NCI-H2171 treated with DMSO at 0.1 percent for 48 hours (cell line): ENCODE results near the gene CLINT1.
A peak's percentile ranks its signal among the peaks of the same experiment; 100 is the strongest.

ENCODE experiments used
- DNase-seq: peaks from one replicate; lab custom pipeline; 2025; lab: John Stamatoyannopoulos, UW

The CLINT1 gene

DNA sequence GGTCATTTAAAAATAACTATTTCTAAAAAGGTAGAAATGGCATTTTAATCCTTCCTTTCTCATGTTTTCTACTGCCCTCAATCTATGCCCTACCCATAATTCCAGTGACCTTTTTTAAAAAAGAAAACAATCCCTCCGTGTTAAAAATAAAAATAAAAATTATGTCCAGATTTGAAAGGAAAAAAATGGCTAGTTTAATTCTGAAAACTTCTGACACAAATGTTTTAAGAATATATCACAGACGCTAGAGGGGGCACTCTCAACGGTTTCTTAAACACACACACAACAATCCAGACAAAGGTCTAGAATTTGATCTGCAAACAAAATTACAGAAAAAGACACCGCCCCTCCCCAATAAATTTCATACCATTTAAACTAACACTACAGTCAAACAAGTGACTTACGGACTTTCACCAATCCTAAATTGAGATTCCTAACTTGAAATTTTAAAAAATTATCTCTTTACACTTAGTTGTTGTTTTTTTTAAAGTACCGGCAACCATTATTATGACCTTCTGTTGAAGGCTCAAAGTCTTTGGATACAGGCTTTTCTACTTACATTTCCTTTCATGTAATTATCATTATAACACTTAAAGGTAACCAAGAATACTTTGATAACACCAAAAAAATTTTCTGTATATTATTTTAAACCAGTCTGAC lies 38.2 kb downstream of the CLINT1 start:
- peak; percentile 25 for DNase-seq

DNA sequence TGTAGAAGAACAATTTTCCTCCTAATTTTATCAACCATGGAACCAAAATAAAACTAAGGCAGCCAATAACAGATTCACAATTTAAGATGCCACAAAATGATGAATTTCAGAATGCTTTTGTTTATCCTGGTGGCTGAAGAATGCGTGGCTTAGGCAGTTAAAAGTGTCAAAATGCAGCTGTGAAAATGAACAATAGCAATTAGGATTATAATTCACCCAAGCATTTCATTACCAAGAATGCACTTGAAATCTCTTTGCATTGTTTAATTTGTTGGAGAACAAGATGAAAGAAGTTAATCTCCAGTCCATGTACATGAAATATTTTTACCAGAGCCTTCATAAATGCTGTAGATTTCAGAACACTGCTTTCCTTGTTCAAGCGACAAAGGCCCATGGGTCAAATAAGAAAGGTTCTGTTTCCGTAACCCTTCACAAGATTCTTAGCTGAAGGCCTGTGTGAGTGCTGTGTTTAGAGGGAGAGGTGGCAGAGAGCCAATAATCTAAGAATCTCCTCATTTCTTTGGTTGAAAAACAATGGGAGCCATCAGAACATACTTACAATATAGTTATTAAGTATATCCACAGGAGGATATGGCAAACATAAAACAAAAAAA lies 39.3 kb downstream of the CLINT1 start:
- DNase-seq, result no peak

DNA sequence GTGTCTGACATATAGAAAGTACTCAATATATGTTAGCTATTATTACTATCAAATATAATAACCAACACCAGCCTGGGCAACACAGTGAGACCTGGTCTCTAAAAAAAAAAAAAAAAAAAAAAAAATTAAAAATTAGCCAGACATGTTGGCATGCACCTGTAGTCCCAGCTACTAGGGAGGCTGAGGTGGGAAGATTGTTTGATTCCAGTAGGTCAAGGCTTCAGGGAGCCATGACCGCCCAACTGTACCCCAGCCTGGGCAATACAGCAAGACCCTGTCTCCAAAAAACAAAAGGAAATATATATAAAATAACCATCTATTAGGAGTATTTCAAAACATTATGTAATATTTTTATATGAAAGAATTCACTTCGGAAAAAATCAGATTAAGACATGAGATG lies 40.6 kb downstream of the CLINT1 start:
- DNase-seq, result no peak

DNA sequence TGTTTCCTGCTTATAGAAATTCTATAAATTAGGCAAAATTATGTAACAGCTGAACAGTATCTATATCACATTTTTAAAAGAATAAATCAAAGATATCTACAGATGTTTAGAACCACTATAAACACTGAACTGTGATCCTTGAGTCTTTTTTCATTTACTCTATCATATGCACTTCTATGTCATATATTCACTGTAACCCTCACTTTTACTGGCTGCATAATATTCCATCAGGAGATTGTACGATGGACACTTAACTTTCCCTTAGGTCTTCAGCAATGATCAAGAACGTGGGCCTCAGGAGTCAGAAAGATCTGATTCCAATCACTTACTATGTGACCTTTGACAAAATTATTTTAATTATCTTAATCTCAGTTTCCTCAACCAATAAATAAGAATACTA lies 41.0 kb downstream of the CLINT1 start:
- no peak for DNase-seq

DNA sequence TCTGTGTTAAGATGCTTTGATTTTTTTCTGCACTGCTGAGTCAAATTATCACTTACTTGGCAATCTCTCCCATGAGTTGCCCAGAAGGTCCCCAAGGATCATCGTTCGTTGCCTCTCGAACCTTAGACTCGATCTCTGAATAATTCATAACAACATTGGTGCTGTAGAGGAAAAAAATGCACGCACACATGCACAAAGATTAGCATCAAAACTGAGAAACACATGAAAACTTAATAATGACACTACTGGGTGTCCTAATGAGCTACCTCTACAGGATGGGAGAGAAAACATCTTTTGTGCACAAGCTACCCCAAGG lies 41.6 kb downstream of the CLINT1 start:
- DNase-seq, result no peak

- DNase-seq, result peak; percentile 36
Observed at GRCh38 chr5:157816682-157817386, 42.1 kb downstream of the CLINT1 start.

DNA sequence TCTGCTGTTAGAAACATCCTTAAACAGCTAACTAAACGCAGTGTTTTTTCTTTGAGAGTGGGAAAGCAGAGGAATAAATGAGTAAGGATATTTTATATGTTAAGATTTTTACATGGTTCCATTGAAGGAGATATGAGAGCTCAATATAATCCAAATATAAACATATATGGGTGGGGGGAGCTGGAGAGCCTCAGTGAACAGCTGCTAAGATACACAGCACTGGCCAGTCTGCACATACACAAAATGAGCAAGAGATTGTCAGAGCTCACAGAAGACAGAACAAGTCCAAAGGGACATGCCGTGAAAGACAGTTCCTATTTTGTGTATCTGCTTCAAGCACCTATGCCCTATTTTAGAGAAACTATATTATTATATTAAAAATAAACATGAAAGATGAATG lies 46.9 kb downstream of the CLINT1 start:
- no peak for DNase-seq

DNA sequence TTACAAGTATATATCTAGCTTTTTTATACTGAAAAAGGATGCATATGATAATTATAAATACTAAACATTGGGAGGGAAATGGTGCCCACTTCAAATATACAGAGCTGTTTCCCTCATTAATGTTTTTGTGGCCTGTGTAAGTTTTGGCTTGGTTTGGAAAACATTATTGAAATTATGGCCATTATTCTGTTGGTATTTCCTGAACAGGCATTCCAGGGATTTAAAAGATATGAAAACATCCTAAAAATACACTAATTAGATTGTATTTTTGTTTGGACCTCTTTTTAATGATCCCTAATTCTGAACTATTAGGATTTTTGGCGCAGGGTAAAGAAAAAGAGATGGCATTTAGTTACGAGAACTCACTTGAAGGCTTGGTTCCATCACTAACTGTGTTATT lies 50.9 kb downstream of the CLINT1 start:
- DNase-seq, result no peak

GRCh38 chr5:157802736-157803135 lies 56.2 kb downstream of the CLINT1 start:
- no peak for DNase-seq

DNA sequence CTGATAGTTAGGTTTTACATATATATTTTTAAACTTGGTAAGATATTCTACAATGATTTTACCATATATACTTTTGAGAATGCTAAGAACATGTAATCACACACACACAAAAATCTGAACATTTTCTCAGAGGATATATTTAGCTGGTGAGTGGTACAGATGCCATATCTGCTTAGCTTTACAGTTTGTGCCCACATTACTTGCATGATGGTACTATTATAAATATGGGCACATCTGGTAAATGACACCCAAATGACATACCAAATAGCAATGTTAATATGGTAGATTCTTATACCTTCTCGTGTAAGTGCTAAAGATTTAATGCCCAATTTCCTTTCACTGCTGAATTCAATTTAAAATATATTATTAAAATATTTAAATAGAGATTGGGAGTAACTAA lies 58.8 kb downstream of the CLINT1 start:
- no peak for DNase-seq

DNA sequence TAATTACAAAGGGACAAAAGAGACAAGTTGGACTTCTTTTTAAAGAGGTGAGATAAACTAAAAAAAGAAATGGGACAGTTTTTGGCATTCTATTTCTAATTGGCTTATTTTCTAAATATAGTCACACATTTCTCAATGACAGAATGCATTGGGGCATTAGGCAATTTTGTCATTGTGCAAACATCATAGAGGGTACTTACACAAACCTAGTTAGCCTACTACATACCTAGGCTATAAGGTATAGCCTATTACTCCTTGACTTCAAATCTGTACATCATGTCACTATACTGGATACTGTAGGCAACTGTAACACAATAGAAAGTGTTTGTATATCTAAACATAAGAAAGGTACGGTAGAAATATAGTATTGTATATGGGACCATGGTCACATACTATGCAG lies 59.4 kb downstream of the CLINT1 start:
- DNase-seq, result no peak

DNA sequence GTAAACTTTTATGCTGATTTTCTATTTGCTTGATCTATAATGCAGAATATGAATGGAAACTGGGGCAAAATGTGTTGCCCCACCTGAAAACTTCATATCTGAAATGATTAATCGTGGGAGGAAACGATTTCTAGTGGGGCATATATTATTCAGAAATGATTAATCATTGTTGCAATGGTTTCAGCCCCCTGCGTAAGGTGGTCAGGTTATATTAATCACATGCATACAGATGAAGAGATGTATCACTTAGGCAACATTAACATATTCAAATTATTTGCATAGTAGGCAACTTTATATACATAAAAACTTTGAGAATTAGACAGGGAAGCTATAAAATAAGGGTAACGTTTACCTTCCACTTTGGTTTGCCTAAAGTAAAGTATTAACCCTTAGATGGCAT lies 65.6 kb downstream of the CLINT1 start:
- no peak for DNase-seq

- no peak for DNase-seq
Observed at GRCh38 chr5:157785801-157786200, 73.1 kb downstream of the CLINT1 start.

DNA sequence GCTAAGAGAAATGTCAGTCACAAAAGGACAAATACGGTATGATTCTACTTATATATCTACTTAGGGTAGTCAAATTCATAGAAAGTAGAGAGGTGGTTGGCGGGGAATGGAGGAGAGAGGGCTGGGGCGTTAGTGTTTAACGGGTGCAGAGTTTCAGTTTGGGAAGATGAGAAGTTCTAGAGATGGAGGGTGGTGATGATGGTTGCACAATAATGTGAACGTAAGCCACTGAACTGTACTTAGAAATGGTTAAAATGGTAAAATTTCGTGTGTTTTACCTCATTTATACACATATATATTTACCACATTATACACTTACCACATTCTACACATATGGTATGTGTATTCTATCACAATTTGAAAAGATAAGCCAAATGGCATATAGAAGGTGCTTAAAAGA lies 79.7 kb downstream of the CLINT1 start:
- DNase-seq, result no peak

GRCh38 chr5:157778121-157778805 lies 80.7 kb downstream of the CLINT1 start:
- DNase-seq, result peak; percentile 48

DNA sequence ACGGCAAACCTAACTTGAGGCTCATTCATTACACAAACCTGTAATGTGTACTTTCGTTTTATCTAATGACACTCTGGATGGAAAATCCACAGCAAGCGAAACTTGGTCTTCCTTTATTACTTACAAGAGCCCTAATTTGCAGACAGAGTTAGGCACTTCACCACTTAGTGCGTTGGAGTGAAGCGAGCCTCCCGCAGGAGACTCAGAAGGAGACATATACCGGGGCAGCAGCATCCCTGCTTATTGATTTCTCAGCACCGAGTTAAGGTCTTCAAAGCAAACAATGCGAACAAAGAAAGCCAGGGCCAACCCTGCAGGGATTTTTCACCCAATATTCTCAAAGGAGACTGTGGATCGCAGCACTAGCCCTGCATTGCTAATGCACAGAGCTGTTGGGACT lies 86.8 kb downstream of the CLINT1 start:
- no peak for DNase-seq

DNA sequence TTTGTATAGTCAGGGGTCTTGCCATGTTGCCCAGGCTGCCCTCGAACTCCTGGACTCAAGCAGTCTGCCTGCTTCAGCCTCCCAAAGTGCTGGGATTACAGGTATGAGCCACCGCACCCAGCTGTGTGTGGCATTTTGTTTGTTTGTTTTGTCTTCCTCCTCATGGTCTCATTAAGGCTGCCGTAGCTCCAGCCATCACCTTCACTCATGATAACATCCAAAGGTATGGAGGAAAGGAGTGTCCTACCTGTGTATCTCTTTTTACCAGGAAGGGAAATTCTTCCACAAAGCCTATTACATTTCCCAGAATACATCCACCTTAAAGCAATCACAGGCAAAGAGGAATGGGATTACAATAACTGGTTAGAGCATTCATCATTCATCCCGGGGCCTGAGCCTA lies 88.3 kb downstream of the CLINT1 start:
- DNase-seq, result no peak

- DNase-seq, result no peak
Observed at GRCh38 chr5:157767689-157768088, 91.3 kb downstream of the CLINT1 start.

GRCh38 chr5:157766902-157767301 lies 92.0 kb downstream of the CLINT1 start:
- DNase-seq, result no peak

- no peak for DNase-seq
Observed at GRCh38 chr5:157766442-157766841, 92.5 kb downstream of the CLINT1 start.

GRCh38 chr5:157764531-157764930 lies 94.4 kb downstream of the CLINT1 start:
- no peak for DNase-seq

- peak; percentile 78 for DNase-seq
Observed at GRCh38 chr5:157761690-157762621, 97.0 kb downstream of the CLINT1 start.
